BLaER1 (cell line): Measurements from ENCODE around the gene MTHFD2L.
"Not testable (repeated sequence)": the region's sequence is repeated elsewhere in the genome, so short reads cannot be mapped to it uniquely, and the experiment has no call there.

ENCODE experiments used
- H3K27ac ChIP-seq: shearing (Covaris generic); formaldehyde crosslinking; 2 replicates; pipeline ENCODE4 v1.8.1; 2022
- H3K27me3 ChIP-seq: shearing (Covaris generic); formaldehyde crosslinking; 2 replicates; pipeline ENCODE4 v1.8.1; 2022
- H3K36me3 ChIP-seq: shearing (Covaris generic); formaldehyde crosslinking; 2 replicates; pipeline ENCODE4 v1.8.1; 2022
- H3K4me1 ChIP-seq: shearing (Covaris generic); formaldehyde crosslinking; 2 replicates; pipeline ENCODE4 v1.8.1; 2022
- H3K4me2 ChIP-seq: shearing (Covaris generic); formaldehyde crosslinking; 2 replicates; pipeline ENCODE4 v1.8.1; 2022
- H3K4me3 ChIP-seq: shearing (Covaris generic); formaldehyde crosslinking; 2 replicates; pipeline ENCODE4 v1.8.1; 2022
- H3K9ac ChIP-seq: shearing (Covaris generic); formaldehyde crosslinking; 2 replicates; pipeline ENCODE4 v1.8.1; 2022
- H3K9me3 ChIP-seq: shearing (Covaris generic); formaldehyde crosslinking; 2 replicates; pipeline ENCODE4 v1.8.1; 2022
- H4K20me1 ChIP-seq: shearing (Covaris generic); formaldehyde crosslinking; 2 replicates; pipeline ENCODE4 v1.8.1; 2022
- Cebpa-rat ChIP-seq: shearing (Covaris generic); IDR thresholded peaks from 2 replicates; pipeline ENCODE4 v1.8.1; 2022

The MTHFD2L gene

GRCh38 chr4:74205559-74205958, 47.6 kb downstream of the MTHFD2L start:
- Histone ChIP-seq H3K9ac (no peak overlapping the region), H3K4me1 (peaks cover 6% of the 10 kb centered on the region; the same call in 1 of the 2 replicates), H3K27ac (no peak overlapping the region), H3K36me3 (peaks cover 18% of the 10 kb centered on the region), H3K4me2 (no peak overlapping the region), H3K4me3 (no peak overlapping the region), H4K20me1 (no peaks in the 10 kb centered on the region), H3K9me3 (peaks cover 8% of the 10 kb centered on the region; the same call in 1 of the 2 replicates), H3K27me3 (no peaks in the 10 kb centered on the region)
- TF ChIP-seq Cebpa-rat, result no peak

- Histone ChIP-seq H3K27ac (no peak overlapping the region; the same call in 1 of the 2 replicates), H3K9ac (no peak overlapping the region), H3K4me3 (no peak overlapping the region)
Observed at GRCh38 chr4:74206088-74206825, 48.3 kb downstream of the MTHFD2L start.

GRCh38 chr4:74214457-74215159, 56.7 kb downstream of the MTHFD2L start:
- H3K4me1 ChIP-seq, H3K27ac ChIP-seq, H3K36me3 ChIP-seq, H3K4me2 ChIP-seq, H4K20me1 ChIP-seq, H3K9ac ChIP-seq, H3K27me3 ChIP-seq, H3K4me3 ChIP-seq: not testable (repeated sequence)
- H3K9me3 ChIP-seq, result peaks cover 17% of the 10 kb centered on the region; the same call in 1 of the 2 replicates

More at GRCh38 chr4:74206088-74206825, 48.3 kb downstream of the MTHFD2L start:
- Histone ChIP-seq H4K20me1 (no peaks in the 10 kb centered on the region), H3K36me3 (peaks cover 18% of the 10 kb centered on the region), H3K27me3 (no peaks in the 10 kb centered on the region), H3K4me2 (peak overlapping the region; percentile 16; the same call in 1 of the 2 replicates), H3K9me3 (peaks cover 11% of the 10 kb centered on the region; the same call in 1 of the 2 replicates), H3K4me1 (peaks cover 6% of the 10 kb centered on the region; the same call in 1 of the 2 replicates)
- no peak for TF ChIP-seq Cebpa-rat

- H3K9me3 ChIP-seq, result peaks cover 12% of the 10 kb centered on the region; the same call in 1 of the 2 replicates
- not testable (repeated sequence) for H3K9ac ChIP-seq, H3K4me2 ChIP-seq, H3K4me3 ChIP-seq, H3K27ac ChIP-seq, H3K4me1 ChIP-seq, H4K20me1 ChIP-seq, H3K27me3 ChIP-seq, H3K36me3 ChIP-seq
Observed at GRCh38 chr4:74215236-74215635, 57.3 kb downstream of the MTHFD2L start.

GRCh38 chr4:74217365-74217764, 59.4 kb downstream of the MTHFD2L start:
- H3K4me3 ChIP-seq, result no peak overlapping the region
- H3K36me3 ChIP-seq, result peaks cover 10% of the 10 kb centered on the region; the same call in 1 of the 2 replicates
- no peaks in the 10 kb centered on the region for H3K4me1 ChIP-seq
- H3K27me3 ChIP-seq, result no peaks in the 10 kb centered on the region
- no peak overlapping the region for H3K27ac ChIP-seq
- H3K9ac ChIP-seq, result no peak overlapping the region
- no peak for TF ChIP-seq Cebpa-rat
- no peaks in the 10 kb centered on the region for H3K9me3 ChIP-seq
- H4K20me1 ChIP-seq, result no peaks in the 10 kb centered on the region
- H3K4me2 ChIP-seq, result no peak overlapping the region

GRCh38 chr4:74218201-74218600, 60.3 kb downstream of the MTHFD2L start:
- Histone ChIP-seq H3K36me3 (peaks cover 10% of the 10 kb centered on the region), H3K9ac (no peak overlapping the region), H4K20me1 (no peaks in the 10 kb centered on the region), H3K4me1 (no peaks in the 10 kb centered on the region), H3K4me3 (no peak overlapping the region), H3K27me3 (no peaks in the 10 kb centered on the region), H3K4me2 (no peak overlapping the region), H3K27ac (no peak overlapping the region), H3K9me3 (no peaks in the 10 kb centered on the region)
- no peak for TF ChIP-seq Cebpa-rat

- no peaks in the 10 kb centered on the region for H4K20me1 ChIP-seq
- peaks cover 10% of the 10 kb centered on the region for H3K36me3 ChIP-seq
- H3K9me3 ChIP-seq, result no peaks in the 10 kb centered on the region
- H3K4me2 ChIP-seq, result no peak overlapping the region
- no peak for TF ChIP-seq Cebpa-rat
- no peak overlapping the region for H3K4me3 ChIP-seq
- no peak overlapping the region for H3K27ac ChIP-seq
- H3K9ac ChIP-seq, result no peak overlapping the region
- no peaks in the 10 kb centered on the region for H3K4me1 ChIP-seq
- no peaks in the 10 kb centered on the region for H3K27me3 ChIP-seq
Observed at GRCh38 chr4:74219240-74219639, 61.3 kb downstream of the MTHFD2L start.

GRCh38 chr4:74223098-74223497, 65.2 kb downstream of the MTHFD2L start:
- no peak for TF ChIP-seq Cebpa-rat
- Histone ChIP-seq H3K4me3 (no peak overlapping the region), H3K27me3 (no peaks in the 10 kb centered on the region), H3K27ac (no peak overlapping the region), H3K4me1 (no peaks in the 10 kb centered on the region), H3K9me3 (no peaks in the 10 kb centered on the region), H3K36me3 (no peaks in the 10 kb centered on the region; the same call in 1 of the 2 replicates), H3K9ac (no peak overlapping the region), H3K4me2 (no peak overlapping the region), H4K20me1 (no peaks in the 10 kb centered on the region)

- no peak for TF ChIP-seq Cebpa-rat
- Histone ChIP-seq H3K4me3 (no peak overlapping the region), H3K9ac (no peak overlapping the region), H3K27ac (no peak overlapping the region), H3K4me2 (no peak overlapping the region), H3K4me1 (no peaks in the 10 kb centered on the region), H3K27me3 (no peaks in the 10 kb centered on the region), H3K36me3 (no peaks in the 10 kb centered on the region; the same call in 1 of the 2 replicates), H4K20me1 (no peaks in the 10 kb centered on the region), H3K9me3 (no peaks in the 10 kb centered on the region)
Observed at GRCh38 chr4:74223801-74224200, 65.9 kb downstream of the MTHFD2L start.
